RWPE2 (cell line): Measurements from ENCODE around the gene OR52N4.

ENCODE experiments used
- ATAC-seq: fragments of 200-7000 bp; cut with Tn5 transposase; 3 replicates; pipeline ENCODE4 v1.9.1; 2021; ENCODE audit warnings: low read depth
- DNase-seq: peaks from one replicate; pipeline ENCODE4 v3.0.0-alpha.2; 2020; ENCODE audit warnings: low spot score
- H3K27ac ChIP-seq: fragments of 450-650 bp; 2 replicates; pipeline ENCODE4 v1.5.1; 2017; ENCODE audit warnings: mild to moderate bottlenecking; ENCODE audit not compliant: poor library complexity, severe bottlenecking
- H3K27me3 ChIP-seq: fragments of 250-450 bp; sonication (Bioruptor Pico); 2 replicates; pipeline ENCODE4 v1.5.1; 2021; ENCODE audit warnings: mild to moderate bottlenecking, moderate library complexity; ENCODE audit not compliant: insufficient read depth, poor library complexity, severe bottlenecking
- H3K36me3 ChIP-seq: fragments of 250-450 bp; sonication (Bioruptor Pico); 2 replicates; pipeline ENCODE4 v1.5.1; 2020; ENCODE audit warnings: low read depth, mild to moderate bottlenecking, moderate library complexity
- H3K4me1 ChIP-seq: fragments of 250-450 bp; sonication (Bioruptor Pico); 2 replicates; pipeline ENCODE4 v1.5.1; 2021; ENCODE audit warnings: mild to moderate bottlenecking, moderate library complexity; ENCODE audit not compliant: insufficient read depth, poor library complexity, severe bottlenecking
- H3K4me3 ChIP-seq: fragments of 250-450 bp; sonication (Bioruptor Pico); 2 replicates; pipeline ENCODE4 v1.5.1; 2021; ENCODE audit warnings: mild to moderate bottlenecking, moderate library complexity; ENCODE audit not compliant: severe bottlenecking
- H3K9me3 ChIP-seq: fragments of 250-450 bp; sonication (Bioruptor Pico); 2 replicates; pipeline ENCODE4 v1.5.1; 2021; ENCODE audit warnings: mild to moderate bottlenecking, moderate library complexity; ENCODE audit not compliant: severe bottlenecking
- TF ChIP-seq, protein P1 (sequence below): fragments of 450-650 bp; IDR thresholded peaks from one replicate; pipeline ENCODE4 v1.5.1; 2017; ENCODE audit warnings: mild to moderate bottlenecking, moderate library complexity; ENCODE audit not compliant: poor library complexity, severe bottlenecking

The OR52N4 gene

DNA sequence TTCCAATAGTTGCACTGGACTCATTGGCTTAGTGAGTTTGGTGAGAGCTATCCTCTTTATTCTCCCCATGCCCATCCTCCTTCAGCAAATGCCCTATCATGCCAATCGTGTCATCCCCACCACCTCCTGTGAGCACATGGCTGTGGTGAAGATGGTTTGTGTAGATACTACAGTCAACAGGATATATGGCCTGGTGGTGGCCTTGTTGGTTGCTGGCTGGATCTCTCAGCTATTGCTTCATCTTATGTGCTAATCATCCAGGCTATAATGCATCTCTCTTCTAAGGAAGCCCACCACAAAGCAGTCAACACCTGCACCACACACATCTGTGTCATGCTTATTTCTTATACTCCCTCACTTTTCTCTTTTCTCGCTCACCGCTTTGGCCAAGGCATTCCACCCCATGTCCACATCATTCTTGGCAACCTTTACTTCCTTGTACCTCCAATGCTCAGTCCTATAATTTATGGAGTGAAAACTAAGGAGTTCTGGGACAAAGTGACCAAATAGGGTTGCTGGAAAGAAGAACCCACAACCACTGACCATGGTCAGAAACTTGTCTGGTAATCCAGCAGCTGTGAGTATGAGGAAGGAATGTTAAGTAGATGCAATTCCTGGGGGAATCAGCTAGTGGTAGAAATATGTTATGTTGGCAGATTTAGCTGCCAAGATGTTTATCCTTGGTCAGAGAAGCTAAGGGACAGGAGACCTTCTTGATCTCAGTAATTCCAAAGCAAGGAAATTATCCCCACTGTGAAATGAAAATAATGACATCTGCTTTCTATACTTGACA is 34.1 kb upstream of the OR52N4 start:
- Histone ChIP-seq H3K27me3 (no peaks in the 10 kb centered on the region), H3K4me1 (no peaks in the 10 kb centered on the region), H3K4me3 (no peak overlapping the region), H3K27ac (no peak overlapping the region), H3K36me3 (no peaks in the 10 kb centered on the region), H3K9me3 (no peaks in the 10 kb centered on the region)
- DNase-seq (no peak), ATAC-seq (no peak)
- TF ChIP-seq, protein P1, sequence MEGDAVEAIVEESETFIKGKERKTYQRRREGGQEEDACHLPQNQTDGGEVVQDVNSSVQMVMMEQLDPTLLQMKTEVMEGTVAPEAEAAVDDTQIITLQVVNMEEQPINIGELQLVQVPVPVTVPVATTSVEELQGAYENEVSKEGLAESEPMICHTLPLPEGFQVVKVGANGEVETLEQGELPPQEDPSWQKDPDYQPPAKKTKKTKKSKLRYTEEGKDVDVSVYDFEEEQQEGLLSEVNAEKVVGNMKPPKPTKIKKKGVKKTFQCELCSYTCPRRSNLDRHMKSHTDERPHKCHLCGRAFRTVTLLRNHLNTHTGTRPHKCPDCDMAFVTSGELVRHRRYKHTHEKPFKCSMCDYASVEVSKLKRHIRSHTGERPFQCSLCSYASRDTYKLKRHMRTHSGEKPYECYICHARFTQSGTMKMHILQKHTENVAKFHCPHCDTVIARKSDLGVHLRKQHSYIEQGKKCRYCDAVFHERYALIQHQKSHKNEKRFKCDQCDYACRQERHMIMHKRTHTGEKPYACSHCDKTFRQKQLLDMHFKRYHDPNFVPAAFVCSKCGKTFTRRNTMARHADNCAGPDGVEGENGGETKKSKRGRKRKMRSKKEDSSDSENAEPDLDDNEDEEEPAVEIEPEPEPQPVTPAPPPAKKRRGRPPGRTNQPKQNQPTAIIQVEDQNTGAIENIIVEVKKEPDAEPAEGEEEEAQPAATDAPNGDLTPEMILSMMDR = no peak

DNA sequence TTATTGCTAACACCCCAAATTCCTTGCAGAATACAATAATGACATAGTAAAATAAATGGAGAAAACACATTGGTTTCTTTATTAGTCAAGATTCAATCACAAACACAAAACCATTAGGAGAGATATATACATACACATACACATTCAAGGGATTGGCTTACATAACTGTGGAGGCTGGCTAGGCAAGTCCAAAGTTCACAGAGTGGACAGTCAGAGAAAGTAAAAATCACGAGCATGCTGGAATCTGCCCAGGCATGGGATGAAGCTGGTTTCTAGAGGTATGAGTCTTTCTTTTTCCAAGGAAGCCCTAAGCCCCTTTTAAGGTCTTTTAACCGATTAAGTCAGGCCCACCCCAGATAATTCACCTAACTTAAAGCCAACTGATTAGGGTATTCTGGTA is 31.4 kb upstream of the OR52N4 start:
- DNase-seq = no peak
- H3K27ac ChIP-seq = no peak overlapping the region

DNA sequence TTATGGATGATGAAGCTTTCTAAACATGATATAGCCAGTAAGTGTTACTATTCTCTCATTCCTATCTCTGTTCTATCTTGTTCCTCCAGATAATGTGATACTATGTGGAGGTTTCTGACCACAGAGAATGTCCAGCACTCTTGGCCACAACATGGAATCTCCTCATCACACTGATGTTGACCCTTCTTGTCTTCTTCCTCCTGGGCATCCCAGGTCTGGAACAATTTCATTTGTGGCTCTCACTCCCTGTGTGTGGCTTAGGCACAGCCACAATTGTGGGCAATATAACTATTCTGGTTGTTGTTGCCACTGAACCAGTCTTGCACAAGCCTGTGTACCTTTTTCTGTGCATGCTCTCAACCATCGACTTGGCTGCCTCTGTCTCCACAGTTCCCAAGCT is 27.7 kb upstream of the OR52N4 start:
- Histone ChIP-seq H3K27ac (no peak overlapping the region), H3K4me1 (no peaks in the 10 kb centered on the region), H3K9me3 (no peaks in the 10 kb centered on the region), H3K36me3 (no peaks in the 10 kb centered on the region), H3K27me3 (no peaks in the 10 kb centered on the region), H3K4me3 (no peak overlapping the region)
- TF ChIP-seq, protein P1 = no peak
- no peak for ATAC-seq
- no peak for DNase-seq

More for the DNA sequence above, 31.4 kb upstream of the OR52N4 start:
- H3K4me3 ChIP-seq = no peak overlapping the region
- no peaks in the 10 kb centered on the region for H3K27me3 ChIP-seq
- ATAC-seq = no peak
- TF ChIP-seq, protein P1 = no peak
- H3K4me1 ChIP-seq = no peaks in the 10 kb centered on the region
- H3K9me3 ChIP-seq = no peaks in the 10 kb centered on the region
- no peaks in the 10 kb centered on the region for H3K36me3 ChIP-seq

DNA sequence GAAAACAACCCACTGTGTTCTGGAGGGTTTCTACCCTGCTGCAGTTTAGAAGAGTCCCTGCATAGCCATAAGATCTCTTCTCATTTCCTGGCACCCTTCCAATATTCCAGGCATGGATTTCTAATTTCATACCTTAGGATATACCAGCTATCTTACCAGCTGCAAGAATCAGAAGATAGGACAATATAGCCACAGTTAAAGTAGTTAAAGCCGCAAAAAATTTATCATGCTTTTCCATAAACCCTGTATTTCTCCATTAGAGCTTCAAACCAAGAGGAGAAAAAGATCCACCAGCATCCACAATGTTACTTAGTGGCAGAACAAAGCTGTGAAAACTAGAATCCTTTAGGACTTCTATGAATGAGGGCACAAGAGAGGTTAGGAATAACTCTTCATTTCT is 26.4 kb upstream of the OR52N4 start:
- TF ChIP-seq, protein P1 = no peak
- no peaks in the 10 kb centered on the region for H3K9me3 ChIP-seq
- ATAC-seq (no peak), DNase-seq (no peak)
- no peak overlapping the region for H3K4me3 ChIP-seq
- H3K4me1 ChIP-seq = no peaks in the 10 kb centered on the region
- H3K27ac ChIP-seq = no peak overlapping the region
- no peaks in the 10 kb centered on the region for H3K27me3 ChIP-seq
- H3K36me3 ChIP-seq = no peaks in the 10 kb centered on the region

DNA sequence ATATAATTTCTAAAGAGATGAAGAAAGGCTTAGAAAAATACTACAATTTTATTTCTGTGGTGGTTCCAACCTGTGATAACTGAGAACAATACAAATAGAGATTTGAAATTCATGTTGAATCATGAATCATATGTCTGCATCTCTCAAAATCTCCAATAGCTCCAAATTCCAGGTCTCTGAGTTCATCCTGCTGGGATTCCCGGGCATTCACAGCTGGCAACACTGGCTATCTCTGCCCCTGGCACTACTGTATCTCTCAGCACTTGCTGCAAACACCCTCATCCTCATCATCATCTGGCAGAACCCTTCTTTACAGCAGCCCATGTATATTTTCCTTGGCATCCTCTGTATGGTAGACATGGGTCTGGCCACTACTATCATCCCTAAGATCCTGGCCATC is 17.6 kb upstream of the OR52N4 start, which contains the start of gene OR56B1:
OR56B1 (plus strand) TSS at position 53 of the 400 bp plus-strand sequence; CDS start at position 122, 69 bp downstream.
- TF ChIP-seq, protein P1 = no peak
- peak; percentile 53; the same call in 2 of the 3 replicates for ATAC-seq
- H3K4me3 ChIP-seq = no peak within 1 kb of the TSS

More for the DNA sequence above, 17.6 kb upstream of the OR52N4 start, which contains the start of gene OR56B1:
- no peaks in the 10 kb centered on the region for H3K27me3 ChIP-seq
- no peak within 1 kb of the TSS for H3K27ac ChIP-seq
- no peaks in the 10 kb centered on the region for H3K4me1 ChIP-seq
- no peaks in the 10 kb centered on the region for H3K9me3 ChIP-seq
- DNase-seq = no peak
- no peaks in the 10 kb centered on the region for H3K36me3 ChIP-seq
